Measurements from ENCODE around the gene RBFOX2. TPM values are rescaled to one million over a fixed set of nuclear protein-coding genes. Genes with fewer than 3 reads are reported as not detected.
A peak's percentile ranks its signal among the peaks of the same experiment; 100 is the strongest.

The RBFOX2 gene
- total and polyA plus RNA-seq, 2 of the 13 experiments (the other 11 are each of a cell fraction or from before 2014, with no cell fraction given), result 37.3 to 40.4 TPM

DNA sequence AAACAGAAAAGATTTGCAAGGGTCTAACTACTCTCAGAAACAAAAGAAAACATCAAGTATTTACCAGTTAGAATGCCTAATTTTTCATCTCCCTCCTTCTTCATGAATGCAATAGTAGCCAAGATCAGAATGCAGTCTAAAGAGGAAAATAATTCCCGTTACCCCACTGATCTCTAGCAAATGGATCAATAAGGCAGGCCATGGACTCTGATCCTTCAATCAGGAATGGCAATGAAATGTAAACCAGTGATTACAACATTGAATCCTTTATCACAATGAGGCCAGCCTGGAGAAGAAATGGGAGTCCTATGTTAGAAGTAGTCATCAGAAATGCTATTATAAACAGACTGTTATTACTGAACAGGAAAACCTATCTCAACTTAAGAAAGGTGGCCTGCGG lies 204.4 kb downstream of the RBFOX2 start (continued):
- TF ChIP-seq RXRB (CRISPR knock-in tag; IDR thresholded peaks at IDR 0.05; ENCODE audit: borderline replicate concordance) (peak; percentile 83), FOXC1 (CRISPR knock-in tag; IDR thresholded peaks at IDR 0.05; ENCODE audit: borderline replicate concordance) (no peak), RARA (CRISPR knock-in tag; IDR thresholded peaks at IDR 0.05) (peak; percentile 63; the same call in 1 of the 2 replicates), CBX5 (CRISPR knock-in tag; IDR thresholded peaks at IDR 0.05; ENCODE audit: borderline replicate concordance) (no peak), DMAP1 (CRISPR knock-in tag; IDR thresholded peaks at IDR 0.05) (no peak), DNMT3B (CRISPR knock-in tag; conservative IDR thresholded peaks at IDR 0.05) (no peak), TMF1 (CRISPR knock-in tag; IDR thresholded peaks at IDR 0.05; ENCODE audit: low read depth) (no peak), ZNF556 (CRISPR knock-in tag; IDR thresholded peaks at IDR 0.05; ENCODE audit: borderline replicate concordance) (no peak), ZBTB8A (CRISPR knock-in tag; IDR thresholded peaks at IDR 0.05; ENCODE audit: borderline replicate concordance, low read depth) (no peak), REPIN1 (CRISPR knock-in tag; IDR thresholded peaks at IDR 0.05; ENCODE audit: borderline replicate concordance, low read depth) (0 out of 2 replicates have a peak, but pooled peaks have one; percentile 21), ZFP36 (IDR thresholded peaks at IDR 0.05; ENCODE audit: borderline replicate concordance, low read depth, low read length, partially characterized antibody) (no peak), ZNF317 (CRISPR knock-in tag; IDR thresholded peaks at IDR 0.05) (0 out of 2 replicates have a peak, but pooled peaks have one; percentile 32), ZNF10 (CRISPR knock-in tag; IDR thresholded peaks at IDR 0.05; ENCODE audit: borderline replicate concordance, low read depth) (no peak), SMARCC2 (IDR thresholded peaks at IDR 0.05) (peak; percentile 91; the same call in 1 of the 2 replicates), GATAD2A (CRISPR knock-in tag; IDR thresholded peaks at IDR 0.05) (peak; percentile 98), RBAK (CRISPR knock-in tag; IDR thresholded peaks at IDR 0.05) (no peak), ZNF547 (CRISPR knock-in tag; IDR thresholded peaks at IDR 0.05) (no peak)
- TF ChIP-seq, protein P1, sequence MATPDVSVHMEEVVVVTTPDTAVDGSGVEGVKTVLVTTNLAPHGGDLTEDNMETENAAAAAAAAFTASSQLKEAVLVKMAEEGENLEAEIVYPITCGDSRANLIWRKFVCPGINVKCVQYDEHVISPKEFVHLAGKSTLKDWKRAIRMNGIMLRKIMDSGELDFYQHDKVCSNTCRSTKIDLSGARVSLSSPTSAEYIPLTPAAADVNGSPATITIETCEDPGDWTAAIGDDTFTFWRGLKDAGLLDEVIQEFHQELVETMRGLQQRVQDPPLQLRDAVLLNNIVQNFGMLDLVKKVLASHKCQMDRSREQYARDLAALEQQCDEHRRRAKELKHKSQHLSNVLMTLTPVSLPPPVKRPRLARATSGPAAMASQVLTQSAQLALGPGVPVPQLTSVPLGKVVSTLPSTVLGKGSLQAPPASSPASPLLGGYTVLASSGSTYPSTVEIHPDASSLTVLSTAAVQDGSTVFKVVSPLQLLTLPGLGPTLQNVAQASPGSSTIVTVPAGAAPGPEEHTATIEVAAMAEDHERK (CRISPR knock-in tag; IDR thresholded peaks at IDR 0.05; ENCODE audit: low read depth), result no peak
- TF ChIP-seq, protein P2, sequence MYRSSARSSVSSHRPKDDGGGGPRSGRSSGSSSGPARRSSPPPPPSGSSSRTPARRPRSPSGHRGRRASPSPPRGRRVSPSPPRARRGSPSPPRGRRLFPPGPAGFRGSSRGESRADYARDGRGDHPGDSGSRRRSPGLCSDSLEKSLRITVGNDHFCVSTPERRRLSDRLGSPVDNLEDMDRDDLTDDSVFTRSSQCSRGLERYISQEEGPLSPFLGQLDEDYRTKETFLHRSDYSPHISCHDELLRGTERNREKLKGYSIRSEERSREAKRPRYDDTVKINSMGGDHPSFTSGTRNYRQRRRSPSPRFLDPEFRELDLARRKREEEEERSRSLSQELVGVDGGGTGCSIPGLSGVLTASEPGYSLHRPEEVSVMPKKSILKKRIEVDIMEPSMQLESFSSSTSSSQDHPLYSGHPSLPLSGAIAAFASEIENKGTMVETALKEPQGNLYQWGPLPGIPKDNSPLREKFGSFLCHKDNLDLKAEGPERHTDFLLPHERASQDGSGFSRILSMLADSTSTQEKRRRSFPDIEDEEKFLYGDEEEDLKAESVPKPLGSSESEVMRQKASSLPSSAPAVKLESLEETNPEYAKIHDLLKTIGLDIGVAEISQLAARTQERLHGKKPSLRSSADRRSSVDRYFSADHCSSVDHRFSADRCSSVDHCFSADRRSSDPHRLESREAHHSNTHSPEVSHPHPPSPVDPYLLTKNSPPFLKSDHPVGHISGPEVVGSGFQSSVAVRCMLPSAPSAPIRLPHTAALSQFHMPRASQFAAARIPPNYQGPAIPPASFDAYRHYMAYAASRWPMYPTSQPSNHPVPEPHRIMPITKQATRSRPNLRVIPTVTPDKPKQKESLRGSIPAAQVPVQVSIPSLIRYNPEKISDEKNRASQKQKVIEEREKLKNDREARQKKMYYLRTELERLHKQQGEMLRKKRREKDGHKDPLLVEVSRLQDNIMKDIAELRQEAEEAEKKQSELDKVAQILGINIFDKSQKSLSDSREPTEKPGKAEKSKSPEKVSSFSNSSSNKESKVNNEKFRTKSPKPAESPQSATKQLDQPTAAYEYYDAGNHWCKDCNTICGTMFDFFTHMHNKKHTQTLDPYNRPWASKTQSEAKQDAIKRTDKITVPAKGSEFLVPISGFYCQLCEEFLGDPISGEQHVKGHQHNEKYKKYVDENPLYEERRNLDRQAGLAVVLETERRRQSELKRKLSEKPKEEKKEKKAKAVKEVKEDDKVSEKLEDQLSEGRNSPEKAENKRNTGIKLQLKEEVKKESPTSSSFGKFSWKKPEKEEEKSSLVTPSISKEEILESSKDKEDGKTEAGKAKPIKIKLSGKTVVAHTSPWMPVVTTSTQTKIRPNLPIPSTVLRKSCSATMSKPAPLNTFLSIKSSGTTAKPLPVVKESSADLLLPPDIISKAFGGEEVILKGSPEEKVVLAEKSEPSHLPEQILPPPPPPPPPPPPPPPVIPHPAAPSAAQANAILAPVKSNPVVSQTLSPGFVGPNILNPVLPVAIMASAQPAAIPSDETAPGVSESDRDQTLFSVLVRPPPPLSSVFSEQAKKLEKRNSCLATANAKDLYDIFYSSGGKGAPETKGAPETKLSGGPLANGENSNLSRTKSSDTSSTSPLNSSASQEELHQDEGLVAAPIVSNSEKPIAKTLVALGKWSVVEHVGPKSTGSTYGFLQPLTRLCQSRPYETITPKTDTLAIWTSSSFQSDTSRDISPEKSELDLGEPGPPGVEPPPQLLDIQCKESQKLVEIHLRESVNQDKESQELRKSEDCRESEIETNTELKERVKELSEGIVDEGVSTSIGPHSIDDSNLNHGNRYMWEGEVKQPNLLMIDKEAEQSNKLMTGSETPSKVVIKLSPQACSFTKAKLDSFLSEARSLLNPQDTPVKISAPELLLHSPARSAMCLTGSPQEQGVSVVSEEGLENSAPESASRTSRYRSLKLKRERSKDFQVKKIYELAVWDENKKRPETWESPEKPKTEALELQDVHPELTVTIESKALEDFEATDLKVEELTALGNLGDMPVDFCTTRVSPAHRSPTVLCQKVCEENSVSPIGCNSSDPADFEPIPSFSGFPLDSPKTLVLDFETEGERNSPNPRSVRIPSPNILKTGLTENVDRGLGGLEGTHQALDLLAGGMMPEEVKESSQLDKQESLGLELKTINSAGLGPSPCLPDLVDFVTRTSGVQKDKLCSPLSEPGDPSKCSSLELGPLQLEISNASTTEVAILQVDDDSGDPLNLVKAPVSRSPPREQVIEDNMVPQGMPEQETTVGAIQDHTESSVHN (CRISPR knock-in tag; IDR thresholded peaks at IDR 0.05), result no peak
- TF ChIP-seq, protein P3, sequence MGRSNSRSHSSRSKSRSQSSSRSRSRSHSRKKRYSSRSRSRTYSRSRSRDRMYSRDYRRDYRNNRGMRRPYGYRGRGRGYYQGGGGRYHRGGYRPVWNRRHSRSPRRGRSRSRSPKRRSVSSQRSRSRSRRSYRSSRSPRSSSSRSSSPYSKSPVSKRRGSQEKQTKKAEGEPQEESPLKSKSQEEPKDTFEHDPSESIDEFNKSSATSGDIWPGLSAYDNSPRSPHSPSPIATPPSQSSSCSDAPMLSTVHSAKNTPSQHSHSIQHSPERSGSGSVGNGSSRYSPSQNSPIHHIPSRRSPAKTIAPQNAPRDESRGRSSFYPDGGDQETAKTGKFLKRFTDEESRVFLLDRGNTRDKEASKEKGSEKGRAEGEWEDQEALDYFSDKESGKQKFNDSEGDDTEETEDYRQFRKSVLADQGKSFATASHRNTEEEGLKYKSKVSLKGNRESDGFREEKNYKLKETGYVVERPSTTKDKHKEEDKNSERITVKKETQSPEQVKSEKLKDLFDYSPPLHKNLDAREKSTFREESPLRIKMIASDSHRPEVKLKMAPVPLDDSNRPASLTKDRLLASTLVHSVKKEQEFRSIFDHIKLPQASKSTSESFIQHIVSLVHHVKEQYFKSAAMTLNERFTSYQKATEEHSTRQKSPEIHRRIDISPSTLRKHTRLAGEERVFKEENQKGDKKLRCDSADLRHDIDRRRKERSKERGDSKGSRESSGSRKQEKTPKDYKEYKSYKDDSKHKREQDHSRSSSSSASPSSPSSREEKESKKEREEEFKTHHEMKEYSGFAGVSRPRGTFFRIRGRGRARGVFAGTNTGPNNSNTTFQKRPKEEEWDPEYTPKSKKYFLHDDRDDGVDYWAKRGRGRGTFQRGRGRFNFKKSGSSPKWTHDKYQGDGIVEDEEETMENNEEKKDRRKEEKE (IDR thresholded peaks at IDR 0.05), result no peak
